ENCODE measurements around the gene PYGM.

PYGM gene

GRCh38 chr11:64729851-64730382, 29.9 kb downstream of the PYGM start:
- DNase-seq, result no peak

GRCh38 chr11:64728757-64729365, 30.9 kb downstream of the PYGM start:
- DNase-seq, result no peak

GRCh38 chr11:64726867-64727530, 32.8 kb downstream of the PYGM start:
- no peak for DNase-seq

GRCh38 chr11:64726211-64726641, 33.5 kb downstream of the PYGM start:
- DNase-seq, result no peak

GRCh38 chr11:64724863-64725532, 34.8 kb downstream of the PYGM start:
- DNase-seq, result no peak

GRCh38 chr11:64723907-64724862, 35.6 kb downstream of the PYGM start:
- no peak for DNase-seq

- DNase-seq, result peak; percentile 88
Observed at GRCh38 chr11:64723117-64723906, 36.5 kb downstream of the PYGM start, which contains the start of gene NRXN2. Gene NRXN2, minus strand, starts transcription at chr11:64723197. Its CDS starts 9,498 bp downstream, at chr11:64713699.

- DNase-seq, result no peak
Observed at GRCh38 chr11:64722141-64723065, 37.4 kb downstream of the PYGM start.

GRCh38 chr11:64721359-64721699, 38.4 kb downstream of the PYGM start:
- DNase-seq, result no peak

GRCh38 chr11:64720640-64721358, 39.0 kb downstream of the PYGM start:
- DNase-seq, result no peak

GRCh38 chr11:64720167-64720566, 39.6 kb downstream of the PYGM start:
- DNase-seq, result no peak

- no peak for DNase-seq
Observed at GRCh38 chr11:64719406-64719805, 40.4 kb downstream of the PYGM start.

- no peak for DNase-seq
Observed at GRCh38 chr11:64718780-64719124, 41.0 kb downstream of the PYGM start.

GRCh38 chr11:64718084-64718779, 41.5 kb downstream of the PYGM start:
- DNase-seq, result no peak

GRCh38 chr11:64717268-64717578, 42.6 kb downstream of the PYGM start:
- DNase-seq, result no peak

- no peak for DNase-seq
Observed at GRCh38 chr11:64716473-64717267, 43.1 kb downstream of the PYGM start.

- DNase-seq, result no peak
Observed at GRCh38 chr11:64715756-64716472, 43.9 kb downstream of the PYGM start.

GRCh38 chr11:64715110-64715509, 44.7 kb downstream of the PYGM start:
- DNase-seq, result no peak

Data from stimulated activated CD4-positive, alpha-beta T cell treated with anti-CD3 and anti-CD28 coated beads, Interleukin-4, amount 100 ng/mL, for 24 hours (primary cell).